Natural killer cell treated with Interleukin-12 subunit alpha and Interleukin-12 subunit beta and Interleukin-15 and Interleukin-18, amount 100 ng/mL, for 72 hours (primary cell): ENCODE results near the gene BMI1. TPM values are rescaled to one million over a fixed set of nuclear protein-coding genes. Genes with fewer than 3 reads are reported as not detected.
A peak's percentile ranks its signal among the peaks of the same experiment; 100 is the strongest.

Experiments
- ATAC-seq, 2 donors: fragments of 150-1000 bp; cut with Tn5 transposase in 1 of 2; sonication (Bioruptor Pico), chemical (Tn5 transposase) in 1 of 2; 2 replicates each; pipeline ENCODE4 v1.10.0; 2021
- DNase-seq: peaks from one replicate; pipeline ENCODE4 v3.0.0; 2022; ENCODE audit warnings: low spot score
- H3K27ac Mint-ChIP-seq, 2 donors: 1 replicate in 1 of 2; 2 replicates in 1 of 2; pipeline ENCODE4 v1.8.0; 2022; ENCODE audit warnings: mixed read lengths in 2 of 2, mild to moderate bottlenecking in 1 of 2, moderate library complexity in 1 of 2
- H3K27me3 Mint-ChIP-seq, 2 donors: 1 replicate in 1 of 2; 2 replicates in 1 of 2; pipeline ENCODE4 v1.8.0; 2022; ENCODE audit warnings: mixed read lengths in 2 of 2
- H3K36me3 Mint-ChIP-seq: one replicate; pipeline ENCODE4 v1.8.0; 2022; ENCODE audit warnings: mixed read lengths
- H3K4me1 Mint-ChIP-seq, 2 donors: 1 replicate in 1 of 2; 2 replicates in 1 of 2; pipeline ENCODE4 v1.8.0; 2022; ENCODE audit warnings: low read depth in 2 of 2, mixed read lengths in 2 of 2, mild to moderate bottlenecking in 1 of 2
- H3K4me3 Mint-ChIP-seq: one replicate; pipeline ENCODE4 v1.8.0; 2022; ENCODE audit warnings: mixed read lengths
- H3K9me3 Mint-ChIP-seq: 2 replicates; pipeline ENCODE4 v1.8.0; 2022; ENCODE audit warnings: mixed read lengths
- total RNA-seq, 2 donors: library from RNA; stranded (reverse); gene quantifications; one replicate each; pipeline ENCODE4 v1.2.3, GENCODE V29; 2022

The BMI1 gene
- total RNA-seq, 2 donors from 2014 or later, result 38.2 to 44.9 TPM

GRCh38 chr10:22369434-22370072 is 48.7 kb downstream of the BMI1 start:
- peaks cover 2 to 28% of the 10 kb centered on the region in 2 donors for H3K4me1 Mint-ChIP-seq
- no peak overlapping the region for H3K27ac Mint-ChIP-seq
- H3K27me3 Mint-ChIP-seq, result peaks cover 0 to 8% of the 10 kb centered on the region in 2 donors
- H3K9me3 Mint-ChIP-seq, result no peaks in the 10 kb centered on the region
- H3K4me3 Mint-ChIP-seq, result no peak overlapping the region
- ATAC-seq (peak in 1 of 2 donors; percentile 83), DNase-seq (no peak)
- no peaks in the 10 kb centered on the region for H3K36me3 Mint-ChIP-seq

- H3K27ac Mint-ChIP-seq, result no peak overlapping the region
- DNase-seq (no peak), ATAC-seq (no peak)
- H3K4me1 Mint-ChIP-seq, result peaks cover 2 to 28% of the 10 kb centered on the region in 2 donors
- no peaks in the 10 kb centered on the region for H3K36me3 Mint-ChIP-seq
- H3K27me3 Mint-ChIP-seq, result peaks cover 0 to 5% of the 10 kb centered on the region in 2 donors
- no peak overlapping the region for H3K4me3 Mint-ChIP-seq
- H3K9me3 Mint-ChIP-seq, result no peaks in the 10 kb centered on the region
Measured at GRCh38 chr10:22370320-22370719, 49.4 kb downstream of the BMI1 start.

GRCh38 chr10:22372298-22372697 is 51.4 kb downstream of the BMI1 start:
- H3K4me1 Mint-ChIP-seq, result peaks cover 2 to 22% of the 10 kb centered on the region in 2 donors

GRCh38 chr10:22372917-22373316 is 52.0 kb downstream of the BMI1 start:
- Mint-ChIP-seq H3K4me3 (no peak overlapping the region), H3K36me3 (no peaks in the 10 kb centered on the region), H3K9me3 (no peaks in the 10 kb centered on the region), H3K4me1 (peaks cover 2 to 16% of the 10 kb centered on the region in 2 donors), H3K27me3 (peaks cover 0 to 2% of the 10 kb centered on the region in 2 donors), H3K27ac (no peak overlapping the region)
- DNase-seq, result no peak
- ATAC-seq, result no peak

More at GRCh38 chr10:22372298-22372697, 51.4 kb downstream of the BMI1 start:
- Mint-ChIP-seq H3K27ac (no peak overlapping the region), H3K4me3 (no peak overlapping the region), H3K27me3 (peaks cover 0 to 2% of the 10 kb centered on the region in 2 donors), H3K36me3 (no peaks in the 10 kb centered on the region), H3K9me3 (no peaks in the 10 kb centered on the region)
- no peak for DNase-seq
- no peak for ATAC-seq

- peaks cover 0 to 2% of the 10 kb centered on the region in 2 donors for H3K4me1 Mint-ChIP-seq
- DNase-seq (no peak), ATAC-seq (no peak)
- peaks cover 0 to 5% of the 10 kb centered on the region in 2 donors for H3K27me3 Mint-ChIP-seq
- no peaks in the 10 kb centered on the region for H3K36me3 Mint-ChIP-seq
- H3K9me3 Mint-ChIP-seq, result no peaks in the 10 kb centered on the region
- H3K27ac Mint-ChIP-seq, result no peak overlapping the region
- no peak overlapping the region for H3K4me3 Mint-ChIP-seq
Measured at GRCh38 chr10:22374489-22375126, 53.7 kb downstream of the BMI1 start.

- no peaks in the 10 kb centered on the region for H3K36me3 Mint-ChIP-seq
- H3K27me3 Mint-ChIP-seq, result peaks cover 0 to 3% of the 10 kb centered on the region in 2 donors
- no peak overlapping the region for H3K27ac Mint-ChIP-seq
- no peak overlapping the region for H3K4me3 Mint-ChIP-seq
- ATAC-seq (no peak), DNase-seq (no peak)
- no peaks in the 10 kb centered on the region for H3K9me3 Mint-ChIP-seq
- no peaks in the 10 kb centered on the region for H3K4me1 Mint-ChIP-seq
Measured at GRCh38 chr10:22379059-22379458, 58.2 kb downstream of the BMI1 start.

Other genes with a start within 250 kb of the BMI1 start
- gene EBLN1, start 103.1 kb upstream of the BMI1 start, total RNA-seq, result not detected
- 10 to 100 TPM; 50.1 to 55.8 TPM for gene COMMD3, start 4.7 kb upstream of the BMI1 start, total RNA-seq
- gene SPAG6, start 24.4 kb downstream of the BMI1 start, total RNA-seq, result under 1 TPM; 0.28 to 0.29 TPM